GM18499 (cell line): Measurements from ENCODE around the gene ASTL.
"Not testable (repeated sequence)": the region's sequence is repeated elsewhere in the genome, so short reads cannot be mapped to it uniquely, and the experiment has no call there.

Source experiments
- ATAC-seq: cut with Tn5 transposase; IDR thresholded peaks from one replicate; pipeline ENCODE4 v1.9.1; 2021; ENCODE audit warnings: moderate number of reproducible peaks; ENCODE audit not compliant: insufficient read depth, unreplicated experiment

Gene ASTL

DNA sequence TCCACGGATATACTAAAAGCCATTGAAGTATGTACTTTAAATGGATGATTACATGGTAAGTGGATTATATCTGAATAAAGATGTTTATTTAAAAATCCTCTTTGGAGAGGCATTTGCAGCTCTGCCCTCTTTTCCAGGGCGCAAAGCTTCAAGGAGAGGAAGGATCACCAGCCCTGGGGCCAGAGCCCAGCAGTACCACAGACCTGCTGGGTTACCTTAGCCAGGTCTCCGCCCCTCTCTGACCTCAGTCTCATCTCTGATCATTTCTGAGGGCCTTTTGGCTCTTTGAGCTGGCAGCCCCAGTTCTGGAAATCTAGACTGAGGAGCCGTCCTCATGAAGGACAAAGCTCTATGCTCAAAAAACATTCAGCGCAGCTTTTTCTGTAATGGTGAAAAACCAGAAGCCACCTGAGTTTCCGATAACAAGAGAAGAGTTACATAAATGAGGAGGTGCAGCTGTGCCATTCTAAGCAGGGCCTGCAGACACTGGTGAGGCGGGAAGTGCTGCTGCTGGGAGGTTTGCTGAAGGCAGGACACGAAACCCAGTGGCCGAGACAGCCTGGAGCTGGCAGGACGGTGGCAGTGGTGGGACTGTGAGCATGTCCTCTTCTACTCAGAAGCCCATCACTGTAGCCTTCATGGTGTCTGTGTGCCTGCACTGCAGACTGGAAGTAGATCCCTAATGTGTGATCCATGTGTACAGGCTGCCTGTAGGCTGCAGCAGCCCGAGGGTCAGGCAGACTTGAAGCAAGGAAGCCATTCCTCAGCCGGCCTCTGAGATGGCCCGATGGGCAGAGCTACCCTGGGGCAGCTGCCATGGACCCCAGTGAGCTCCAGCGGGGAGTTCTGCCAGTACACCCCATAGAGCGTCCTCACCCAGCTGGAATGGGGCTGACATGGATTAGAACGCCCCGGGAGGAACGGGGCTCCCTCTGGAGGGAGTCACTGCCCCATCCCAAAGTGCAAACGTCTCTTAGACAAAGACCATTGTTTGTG lies 49.7 kb downstream of the ASTL start:
- ATAC-seq, result no peak

DNA sequence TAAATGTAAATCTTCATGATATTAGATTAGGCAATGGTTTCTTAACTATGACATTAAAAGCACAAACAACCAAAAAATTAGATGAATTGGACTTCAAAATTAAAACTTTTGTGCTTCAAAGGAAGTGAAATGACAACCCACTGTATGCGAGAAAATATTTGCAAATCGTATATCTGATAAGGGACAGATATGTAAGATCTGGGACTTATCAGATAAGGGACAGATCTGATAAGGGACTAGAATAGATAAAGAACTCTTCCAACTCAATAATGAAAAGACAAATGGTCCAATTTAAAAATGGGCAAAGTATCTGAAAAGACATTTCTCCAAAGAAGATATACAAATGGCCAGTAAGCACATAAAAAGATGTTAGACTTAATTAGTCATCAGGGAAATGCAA lies 51.2 kb downstream of the ASTL start:
- no peak for ATAC-seq

DNA sequence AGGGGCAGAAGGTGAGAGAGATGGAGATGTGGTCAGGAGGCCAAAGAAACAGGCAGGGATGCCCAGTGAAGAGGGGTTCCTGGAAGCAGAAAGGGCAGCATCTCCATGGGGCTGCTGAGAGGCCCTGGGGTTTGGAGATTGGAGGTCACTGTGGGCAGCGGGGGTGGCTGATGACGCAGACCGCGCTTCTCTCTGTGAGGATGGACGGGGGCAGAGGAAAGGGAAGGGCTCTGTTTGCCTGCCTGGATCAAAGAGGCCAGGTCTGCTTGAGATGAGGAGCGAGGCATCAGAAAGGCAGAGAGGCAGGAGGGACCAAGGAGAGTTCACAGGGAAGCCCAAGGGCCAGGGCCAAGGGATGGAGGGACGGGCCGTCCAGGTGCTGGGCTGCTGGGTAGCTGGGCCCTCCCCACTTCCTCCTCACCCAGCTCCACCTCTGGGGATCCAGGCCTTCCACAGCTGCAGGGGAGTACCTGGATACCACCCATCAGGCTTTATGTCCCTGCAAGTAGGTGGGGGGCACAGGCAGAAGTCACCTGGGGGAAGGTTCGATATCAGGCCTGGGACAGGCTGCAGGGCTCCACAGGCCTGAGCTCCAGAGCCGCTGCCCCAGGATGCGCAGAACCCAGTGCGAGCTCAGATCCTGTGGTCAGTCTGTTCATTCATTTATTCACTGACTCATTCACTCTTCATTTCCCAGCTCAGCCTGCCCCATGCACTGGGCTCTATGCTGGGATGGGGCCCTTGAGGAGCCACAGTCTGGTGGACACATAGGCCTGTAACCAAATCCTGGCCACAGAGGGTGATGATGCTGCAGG lies 52.6 kb downstream of the ASTL start:
- ATAC-seq, result no peak

DNA sequence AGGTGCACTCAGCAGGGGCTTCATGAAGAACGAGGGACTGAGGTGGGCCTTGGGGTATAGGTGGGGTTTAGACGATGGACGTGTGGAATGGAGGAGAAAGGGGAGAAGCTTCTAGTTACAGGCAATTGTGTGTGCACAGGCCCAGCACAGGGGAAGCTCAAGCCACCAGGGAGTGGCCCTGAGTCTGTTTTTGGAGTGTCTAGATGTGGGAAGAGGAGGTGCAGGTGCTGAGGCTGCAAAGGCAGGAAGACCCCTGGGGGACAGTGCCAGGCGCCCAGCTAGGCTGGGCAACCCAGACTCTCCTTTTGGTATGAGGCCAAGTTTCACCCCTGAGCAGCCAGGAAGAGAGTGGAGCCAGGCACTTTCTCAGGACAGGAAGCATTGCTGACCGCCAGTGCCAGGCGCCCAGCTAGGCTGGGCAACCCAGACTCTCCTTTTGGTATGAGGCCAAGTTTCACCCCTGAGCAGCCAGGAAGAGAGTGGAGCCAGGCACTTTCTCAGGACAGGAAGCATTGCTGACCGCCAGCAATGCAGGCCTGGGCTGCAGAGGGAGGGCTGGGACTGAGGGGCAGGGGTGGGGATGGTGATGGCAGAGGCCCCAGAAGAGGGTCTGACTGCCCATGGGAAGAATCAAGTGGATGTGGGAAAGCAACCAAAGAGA lies 53.3 kb downstream of the ASTL start:
- ATAC-seq, result not testable (repeated sequence)

DNA sequence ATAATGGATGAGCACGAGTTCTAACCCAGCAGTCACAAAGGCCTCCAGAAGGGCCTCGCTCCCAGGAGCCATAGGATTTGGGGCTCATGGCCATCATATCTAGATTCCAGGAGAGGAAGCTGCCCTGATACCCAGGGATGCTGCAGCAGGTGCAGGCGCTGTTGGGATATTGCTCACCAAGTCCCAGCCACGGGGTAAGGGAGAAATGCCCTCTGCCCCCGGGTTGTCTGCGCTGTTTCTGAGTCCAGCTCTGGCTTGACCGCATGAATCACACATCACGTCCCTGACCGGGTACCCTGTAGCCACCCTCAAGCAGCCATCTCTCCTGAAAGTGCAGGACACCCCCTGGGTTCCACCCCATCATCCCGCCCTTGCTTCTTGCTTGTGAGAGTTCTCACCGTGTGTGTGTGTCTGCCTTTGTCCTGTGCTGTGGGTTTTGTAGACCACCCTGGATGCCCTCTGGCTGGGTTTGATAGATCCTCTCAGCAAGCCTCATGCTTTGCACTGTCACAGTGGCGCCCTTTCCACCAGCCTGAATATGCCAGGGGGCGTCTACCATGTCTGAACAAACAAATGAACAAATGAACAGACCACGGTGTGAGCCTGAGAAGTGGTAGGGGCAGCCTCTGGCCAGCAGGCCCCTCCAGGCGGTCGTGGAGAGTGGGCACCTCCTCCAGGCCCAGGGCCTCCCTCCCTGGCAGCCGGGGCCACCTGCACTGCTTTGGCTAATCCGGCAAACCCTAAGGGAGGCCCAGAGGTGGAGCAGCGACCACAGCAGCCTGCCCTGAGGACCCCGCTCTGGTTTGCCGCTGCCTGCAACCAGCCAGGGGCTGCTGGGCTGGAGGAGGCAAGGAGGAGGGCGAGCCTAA lies 54.1 kb downstream of the ASTL start:
- no peak for ATAC-seq

DNA sequence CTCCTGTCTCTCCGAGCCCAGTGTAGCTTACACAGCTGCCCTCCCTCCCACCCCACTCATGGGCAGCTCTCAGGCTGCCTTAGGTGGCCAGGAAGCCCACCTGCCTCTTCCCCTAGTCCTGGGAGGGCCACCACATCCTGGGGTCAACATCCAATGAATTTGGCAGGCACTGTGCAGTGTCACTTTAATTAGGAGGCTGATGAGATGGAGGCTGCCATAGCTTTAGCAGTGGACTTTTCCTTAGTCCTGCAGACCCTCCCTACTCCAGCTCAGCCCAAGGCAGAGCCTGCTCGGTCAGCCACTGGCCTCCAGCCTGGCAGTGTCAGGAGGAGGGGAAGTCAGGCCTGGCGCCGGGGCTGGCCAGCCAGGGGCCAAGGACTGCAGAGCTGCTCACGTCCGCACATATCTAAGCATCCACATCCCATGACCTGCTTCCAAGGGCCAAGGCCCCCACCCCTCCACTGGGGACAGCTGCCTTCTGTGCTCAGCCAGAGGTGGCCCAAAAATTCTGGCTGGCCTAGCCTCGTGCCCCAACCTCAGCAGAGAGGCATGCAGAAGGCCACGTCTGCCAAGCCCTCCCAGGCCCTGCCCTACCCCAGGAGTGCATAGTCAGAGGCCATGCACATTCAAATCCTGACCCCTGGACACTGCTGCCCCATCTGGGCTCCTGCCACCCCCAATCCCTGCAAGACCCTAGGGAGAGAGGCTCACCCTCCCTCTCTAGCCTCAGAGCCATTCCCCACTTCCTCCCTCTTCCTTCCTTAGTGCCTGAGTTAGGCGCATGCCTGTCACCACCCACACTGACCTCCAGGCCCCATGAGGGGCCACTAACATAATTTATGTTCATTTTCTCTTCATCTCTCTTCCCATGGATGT lies 55.0 kb downstream of the ASTL start:
- ATAC-seq, result no peak

DNA sequence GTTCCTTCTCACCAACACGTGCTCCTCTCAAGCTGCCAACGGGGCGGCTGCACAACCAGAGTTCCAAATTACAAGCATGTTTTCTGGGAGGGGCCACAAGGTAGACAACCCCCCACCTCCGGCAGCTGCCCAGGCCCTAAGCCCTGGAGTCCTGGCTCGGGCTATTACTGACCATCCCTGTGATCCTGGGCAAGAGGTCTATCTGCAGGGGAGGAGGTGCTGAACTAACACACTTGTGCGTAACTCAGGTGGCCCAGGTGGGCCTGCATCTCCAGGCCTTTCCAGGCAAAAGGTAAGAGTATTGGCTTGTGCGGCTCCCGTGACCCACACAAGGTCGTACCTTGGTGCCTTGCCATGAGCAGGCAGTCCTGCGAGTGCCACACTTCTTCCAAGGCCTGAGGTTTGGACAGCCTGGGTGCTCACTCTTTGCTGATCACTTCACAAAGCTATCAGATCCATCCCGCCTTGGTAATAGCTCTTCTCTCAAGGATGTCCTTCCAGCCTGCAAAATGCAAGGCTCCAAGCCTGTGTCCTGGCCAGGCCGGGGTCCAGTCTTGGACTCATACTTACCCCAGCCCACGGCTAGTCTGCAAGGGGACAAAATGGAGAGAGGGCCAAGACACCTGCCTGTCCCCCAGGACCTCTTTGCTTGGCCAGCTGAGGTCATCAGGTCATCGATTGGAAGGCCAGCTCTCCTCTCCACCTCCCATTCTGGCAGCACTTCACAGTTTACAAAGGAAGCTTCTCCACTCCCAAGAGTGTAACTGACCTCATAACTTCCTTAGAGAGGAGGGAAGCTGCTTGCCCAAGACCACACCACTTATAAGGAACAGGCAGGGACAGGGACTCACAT lies 55.9 kb downstream of the ASTL start:
- ATAC-seq, result no peak

DNA sequence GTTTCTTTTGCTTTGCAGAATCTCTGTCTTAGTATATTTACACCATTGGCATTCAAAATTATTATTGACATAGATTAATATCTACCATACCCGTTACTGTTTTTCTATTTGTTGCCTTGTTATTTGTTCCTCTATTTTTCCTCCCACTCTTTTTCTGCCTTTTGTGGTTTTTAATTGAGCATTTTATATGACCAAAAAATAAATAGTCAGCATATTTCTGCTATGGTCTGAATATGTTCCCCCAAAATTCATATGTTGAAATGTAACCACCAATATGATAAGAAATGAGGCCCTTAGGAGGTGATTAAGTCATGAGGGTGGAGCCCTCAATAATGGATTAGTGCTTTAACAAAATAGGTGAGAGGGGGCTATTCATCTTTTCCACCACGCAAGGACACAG lies 57.3 kb downstream of the ASTL start:
- no peak for ATAC-seq

DNA sequence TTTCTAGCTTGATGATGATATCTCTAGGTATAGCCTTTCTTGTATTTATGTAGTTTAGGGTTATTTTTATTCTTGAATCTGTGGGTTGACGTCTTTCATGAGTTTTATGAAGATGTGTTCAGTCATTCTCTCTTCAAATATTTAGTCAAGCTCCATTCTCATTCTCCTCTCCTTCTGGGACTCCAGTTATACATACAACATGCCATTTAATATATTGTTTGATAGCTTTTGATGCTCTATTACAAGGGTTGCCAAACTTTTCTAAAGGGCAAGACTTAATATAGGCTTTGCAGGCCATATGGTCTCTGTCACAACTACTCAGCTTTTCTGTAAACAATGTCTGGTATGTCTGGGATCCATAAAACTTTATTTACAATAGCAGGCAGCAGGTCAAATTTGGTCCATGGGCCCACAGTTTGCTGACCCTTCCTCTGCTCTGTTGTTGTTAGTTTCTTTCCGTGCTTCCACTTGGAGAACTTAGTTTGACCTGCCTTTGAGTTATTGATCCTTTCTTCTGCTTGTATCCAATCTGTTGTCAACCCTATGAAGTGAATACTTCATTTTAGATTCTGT lies 63.0 kb downstream of the ASTL start:
- ATAC-seq, result no peak

DNA sequence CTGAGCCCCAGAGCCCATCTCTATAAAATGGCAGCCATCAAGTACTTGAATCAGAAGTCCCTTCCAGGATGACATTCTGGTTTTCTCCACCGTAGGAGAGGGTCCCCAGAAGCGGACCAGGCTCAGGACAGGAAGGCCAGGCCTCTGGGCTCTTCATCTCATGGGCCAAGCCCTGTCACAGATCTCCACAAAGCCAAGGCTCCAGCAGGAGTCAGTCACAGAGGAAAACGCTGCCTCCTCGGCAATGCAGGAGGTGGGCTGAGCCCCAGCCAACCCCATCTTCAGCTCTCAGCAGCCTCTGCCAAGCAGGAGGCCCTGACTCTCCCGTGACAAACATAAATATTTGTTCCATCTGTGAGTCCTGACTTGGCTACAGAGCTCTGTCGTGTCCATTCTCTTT lies 64.1 kb downstream of the ASTL start:
- ATAC-seq, result no peak

DNA sequence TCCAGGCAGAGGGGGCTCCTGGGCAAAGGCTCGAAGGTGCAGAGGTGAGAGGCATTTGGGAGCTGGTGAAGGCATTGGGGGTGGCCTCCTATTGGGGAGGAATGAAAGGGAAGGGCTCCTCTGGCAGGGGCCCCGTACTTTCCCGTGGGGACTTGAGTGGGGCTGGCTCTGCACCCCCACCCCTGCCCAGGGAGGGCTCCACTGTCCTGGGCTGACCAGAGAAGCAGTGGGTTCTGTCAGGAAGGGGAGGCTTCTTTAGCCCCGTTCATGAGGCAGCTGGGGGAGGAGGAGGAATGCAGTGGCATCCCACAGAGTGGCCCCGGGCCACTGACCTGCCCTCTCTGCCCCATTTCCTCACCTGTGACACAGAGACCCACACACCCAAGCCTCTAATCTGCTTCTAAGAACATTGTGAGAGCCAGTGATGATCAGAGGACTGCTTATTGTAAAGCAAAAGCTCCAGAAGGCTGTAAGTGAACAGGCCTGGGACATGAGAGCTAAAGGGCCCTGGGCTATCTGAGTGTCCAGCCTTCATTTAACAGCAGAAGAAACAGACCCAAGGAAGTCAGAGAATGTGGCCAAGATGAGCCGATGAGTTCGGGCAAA lies 65.0 kb downstream of the ASTL start:
- ATAC-seq, result no peak
